ENCODE measurements around the gene ASIP.
A peak's percentile ranks its signal among the peaks of the same experiment; 100 is the strongest.

The ASIP gene

GRCh38 chr20:34302723-34303533 lies 61.7 kb downstream of the ASIP start, which contains the start of gene AHCY:
Gene AHCY, minus strand, starts transcription at chr20:34303355. Its CDS starts 85 bp downstream, at chr20:34303270.
- TF ChIP-seq EZH2 (IDR thresholded peaks at IDR 0.05) (no peak), POLR2AphosphoS5 (IDR thresholded peaks at IDR 0.05; ENCODE audit: borderline replicate concordance, low read depth, low read length) (peak; percentile 96)
- no peaks in the 10 kb centered on the region for H3K9me3 ChIP-seq (ENCODE audit: low read depth, low read length)
- peak within 1 kb of the TSS; percentile 98 for H3K9ac ChIP-seq (ENCODE audit: insufficient read length)
- DNase-seq (ENCODE audit: low read depth, low spot score): peak; percentile 84
- peaks cover 18% of the 10 kb centered on the region for H3K36me3 ChIP-seq (ENCODE audit: insufficient read depth, low read length)
- H3K27ac ChIP-seq: peak within 1 kb of the TSS; percentile 92
- H3K4me3 ChIP-seq: peak within 1 kb of the TSS; percentile 100

- Histone ChIP-seq H3K4me3 (no peak overlapping the region), H3K9ac (ENCODE audit: insufficient read length) (peak overlapping the region; percentile 41), H3K9me3 (ENCODE audit: low read depth, low read length) (no peaks in the 10 kb centered on the region), H3K36me3 (ENCODE audit: insufficient read depth, low read length) (peaks cover 5% of the 10 kb centered on the region), H3K27ac (no peak overlapping the region)
- DNase-seq (ENCODE audit: low read depth, low spot score): no peak
- TF ChIP-seq EZH2 (IDR thresholded peaks at IDR 0.05) (no peak), FOXP2 (optimal IDR thresholded peaks at IDR 0.05; ENCODE audit: control extremely low read depth, extremely low read length, insufficient read depth) (no peak), POLR2AphosphoS5 (IDR thresholded peaks at IDR 0.05; ENCODE audit: borderline replicate concordance, low read depth, low read length) (no peak)
These were observed 64.4 kb downstream of the ASIP start for GRCh38 chr20:34305333-34306230.

- TF ChIP-seq FOXP2 (optimal IDR thresholded peaks at IDR 0.05; ENCODE audit: control extremely low read depth, extremely low read length, insufficient read depth) (no peak), POLR2AphosphoS5 (IDR thresholded peaks at IDR 0.05; ENCODE audit: borderline replicate concordance, low read depth, low read length) (no peak), EZH2 (IDR thresholded peaks at IDR 0.05) (no peak)
- DNase-seq (ENCODE audit: low read depth, low spot score): no peak
These were observed 68.5 kb downstream of the ASIP start for GRCh38 chr20:34309691-34310090.

GRCh38 chr20:34310481-34311117 lies 69.4 kb downstream of the ASIP start:
- H3K9ac ChIP-seq (ENCODE audit: insufficient read length): no peak overlapping the region
- DNase-seq (ENCODE audit: low read depth, low spot score): no peak
- no peak overlapping the region for H3K27ac ChIP-seq
- TF ChIP-seq POLR2AphosphoS5 (IDR thresholded peaks at IDR 0.05; ENCODE audit: borderline replicate concordance, low read depth, low read length) (no peak), EZH2 (IDR thresholded peaks at IDR 0.05) (no peak), FOXP2 (optimal IDR thresholded peaks at IDR 0.05; ENCODE audit: control extremely low read depth, extremely low read length, insufficient read depth) (no peak)
- no peaks in the 10 kb centered on the region for H3K36me3 ChIP-seq (ENCODE audit: insufficient read depth, low read length)
- no peaks in the 10 kb centered on the region for H3K9me3 ChIP-seq (ENCODE audit: low read depth, low read length)
- no peak overlapping the region for H3K4me3 ChIP-seq

More at GRCh38 chr20:34309691-34310090, 68.5 kb downstream of the ASIP start:
- Histone ChIP-seq H3K27ac (no peak overlapping the region), H3K9me3 (ENCODE audit: low read depth, low read length) (no peaks in the 10 kb centered on the region), H3K36me3 (ENCODE audit: insufficient read depth, low read length) (no peaks in the 10 kb centered on the region), H3K4me3 (no peak overlapping the region), H3K9ac (ENCODE audit: insufficient read length) (no peak overlapping the region)

GRCh38 chr20:34311118-34312023 lies 70.1 kb downstream of the ASIP start:
- no peak overlapping the region for H3K4me3 ChIP-seq
- H3K27ac ChIP-seq: no peak overlapping the region
- TF ChIP-seq EZH2 (IDR thresholded peaks at IDR 0.05) (no peak), FOXP2 (optimal IDR thresholded peaks at IDR 0.05; ENCODE audit: control extremely low read depth, extremely low read length, insufficient read depth) (no peak), POLR2AphosphoS5 (IDR thresholded peaks at IDR 0.05; ENCODE audit: borderline replicate concordance, low read depth, low read length) (no peak)
- no peak overlapping the region for H3K9ac ChIP-seq (ENCODE audit: insufficient read length)
- H3K9me3 ChIP-seq (ENCODE audit: low read depth, low read length): no peaks in the 10 kb centered on the region
- no peaks in the 10 kb centered on the region for H3K36me3 ChIP-seq (ENCODE audit: insufficient read depth, low read length)
- DNase-seq (ENCODE audit: low read depth, low spot score): no peak

GRCh38 chr20:34312024-34312460 lies 70.8 kb downstream of the ASIP start:
- DNase-seq (ENCODE audit: low read depth, low spot score): no peak
- H3K9me3 ChIP-seq (ENCODE audit: low read depth, low read length): no peaks in the 10 kb centered on the region
- H3K9ac ChIP-seq (ENCODE audit: insufficient read length): no peak overlapping the region
- H3K4me3 ChIP-seq: peak overlapping the region; percentile 74
- H3K27ac ChIP-seq: no peak overlapping the region
- no peaks in the 10 kb centered on the region for H3K36me3 ChIP-seq (ENCODE audit: insufficient read depth, low read length)
- TF ChIP-seq POLR2AphosphoS5 (IDR thresholded peaks at IDR 0.05; ENCODE audit: borderline replicate concordance, low read depth, low read length): no peak
- TF ChIP-seq EZH2 (IDR thresholded peaks at IDR 0.05): no peak
- no peak for TF ChIP-seq FOXP2 (optimal IDR thresholded peaks at IDR 0.05; ENCODE audit: control extremely low read depth, extremely low read length, insufficient read depth)

- H3K4me3 ChIP-seq: peak overlapping the region; percentile 74
- no peaks in the 10 kb centered on the region for H3K36me3 ChIP-seq (ENCODE audit: insufficient read depth, low read length)
- H3K27ac ChIP-seq: no peak overlapping the region
- H3K9ac ChIP-seq (ENCODE audit: insufficient read length): no peak overlapping the region
- DNase-seq (ENCODE audit: low read depth, low spot score): peak; percentile 58
- TF ChIP-seq EZH2 (IDR thresholded peaks at IDR 0.05): no peak
- TF ChIP-seq POLR2AphosphoS5 (IDR thresholded peaks at IDR 0.05; ENCODE audit: borderline replicate concordance, low read depth, low read length): no peak
- TF ChIP-seq FOXP2 (optimal IDR thresholded peaks at IDR 0.05; ENCODE audit: control extremely low read depth, extremely low read length, insufficient read depth): no peak
- no peaks in the 10 kb centered on the region for H3K9me3 ChIP-seq (ENCODE audit: low read depth, low read length)
These were observed 71.5 kb downstream of the ASIP start for GRCh38 chr20:34312544-34313217.

Data from SK-N-MC (cell line).